SJCRH30 (cell line): ENCODE results near the gene PLK5. TPM values are rescaled to one million over a fixed set of nuclear protein-coding genes. Genes with fewer than 3 reads are reported as not detected.
"Not testable (repeated sequence)": the region's sequence is repeated elsewhere in the genome, so short reads cannot be mapped to it uniquely, and the experiment has no call there.

Experiments used
- DNase-seq, 2 experiments: peaks; one replicate each; pipeline ENCODE4 v3.0.0-alpha.2; 2015 to 2020
- H3K27ac ChIP-seq: fragments of 250-450 bp; sonication (Bioruptor Pico); 2 replicates; pipeline ENCODE4 v1.5.1; 2020; ENCODE audit warnings: mild to moderate bottlenecking, moderate library complexity
- H3K27me3 ChIP-seq: fragments of 250-450 bp; sonication (Bioruptor Pico); 2 replicates; pipeline ENCODE4 v1.5.1; 2020; ENCODE audit warnings: mild to moderate bottlenecking, moderate library complexity
- H3K36me3 ChIP-seq: fragments of 250-450 bp; sonication (Bioruptor Pico); 2 replicates; pipeline ENCODE4 v1.5.1; 2020; ENCODE audit warnings: mild to moderate bottlenecking, moderate library complexity
- H3K4me1 ChIP-seq: fragments of 250-450 bp; sonication (Bioruptor Pico); 2 replicates; pipeline ENCODE4 v1.5.1; 2020; ENCODE audit warnings: mild to moderate bottlenecking, moderate library complexity
- H3K4me3 ChIP-seq: fragments of 250-450 bp; sonication (Bioruptor Pico); 2 replicates; pipeline ENCODE4 v1.5.1; 2020; ENCODE audit warnings: mild to moderate bottlenecking, moderate library complexity
- H3K9me3 ChIP-seq: fragments of 250-450 bp; sonication (Bioruptor Pico); replicated peaks from 2 replicates; pipeline ENCODE4 v1.5.1; 2020; ENCODE audit warnings: mild to moderate bottlenecking, moderate library complexity
- total RNA-seq: library from RNA; depleted of rRNA; stranded (reverse); fragments of >200 nt; shearing (Covaris generic); gene quantifications from 2 replicates; pipeline ENCODE4 v1.2.3, GENCODE V29; 2014

The PLK5 gene
- total RNA-seq, 1 experiment from 2014 or later: not detected

- H3K4me3 ChIP-seq: no peak overlapping the region
- no peaks in the 10 kb centered on the region for H3K9me3 ChIP-seq
- peaks cover 17% of the 10 kb centered on the region; the same call in 1 of the 2 replicates for H3K4me1 ChIP-seq
- H3K27ac ChIP-seq: no peak overlapping the region
- no peaks in the 10 kb centered on the region for H3K36me3 ChIP-seq
- H3K27me3 ChIP-seq: no peaks in the 10 kb centered on the region
- DNase-seq: peak; percentile 40 to 70
These were observed 13.5 kb upstream of the PLK5 start for GRCh38 chr19:1510442-1510806.

DNA sequence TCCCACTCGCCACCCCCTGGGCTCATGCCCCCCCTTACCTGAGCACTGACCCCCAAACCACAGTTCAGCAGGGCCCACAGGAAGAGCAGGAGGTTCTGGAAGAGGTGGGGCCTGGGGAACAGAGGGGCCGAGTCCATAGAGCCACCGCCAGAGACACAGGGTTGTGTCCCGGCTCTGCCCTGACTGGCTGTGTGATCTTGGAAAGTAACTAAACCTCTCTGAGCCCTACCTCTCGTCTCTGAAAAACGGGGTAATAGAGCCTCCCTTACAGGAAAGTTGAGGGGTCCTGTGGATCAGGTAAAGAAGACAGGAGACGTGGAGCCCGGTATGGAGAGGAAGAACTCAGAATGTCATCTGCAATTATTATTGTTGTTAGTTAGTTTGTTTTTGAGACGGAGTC, 13.1 kb upstream of the PLK5 start:
- no peaks in the 10 kb centered on the region for H3K27me3 ChIP-seq
- no peaks in the 10 kb centered on the region for H3K9me3 ChIP-seq
- peaks cover 17% of the 10 kb centered on the region; the same call in 1 of the 2 replicates for H3K4me1 ChIP-seq
- no peaks in the 10 kb centered on the region for H3K36me3 ChIP-seq
- no peak overlapping the region for H3K27ac ChIP-seq
- H3K4me3 ChIP-seq: no peak overlapping the region
- DNase-seq: no peak

GRCh38 chr19:1511318-1512317, 12.3 kb upstream of the PLK5 start:
- H3K4me1 ChIP-seq: peaks cover 17% of the 10 kb centered on the region; the same call in 1 of the 2 replicates
- no peaks in the 10 kb centered on the region for H3K9me3 ChIP-seq
- no peaks in the 10 kb centered on the region for H3K36me3 ChIP-seq
- no peak for DNase-seq
- no peak overlapping the region for H3K4me3 ChIP-seq
- no peaks in the 10 kb centered on the region for H3K27me3 ChIP-seq
- no peak overlapping the region for H3K27ac ChIP-seq

DNA sequence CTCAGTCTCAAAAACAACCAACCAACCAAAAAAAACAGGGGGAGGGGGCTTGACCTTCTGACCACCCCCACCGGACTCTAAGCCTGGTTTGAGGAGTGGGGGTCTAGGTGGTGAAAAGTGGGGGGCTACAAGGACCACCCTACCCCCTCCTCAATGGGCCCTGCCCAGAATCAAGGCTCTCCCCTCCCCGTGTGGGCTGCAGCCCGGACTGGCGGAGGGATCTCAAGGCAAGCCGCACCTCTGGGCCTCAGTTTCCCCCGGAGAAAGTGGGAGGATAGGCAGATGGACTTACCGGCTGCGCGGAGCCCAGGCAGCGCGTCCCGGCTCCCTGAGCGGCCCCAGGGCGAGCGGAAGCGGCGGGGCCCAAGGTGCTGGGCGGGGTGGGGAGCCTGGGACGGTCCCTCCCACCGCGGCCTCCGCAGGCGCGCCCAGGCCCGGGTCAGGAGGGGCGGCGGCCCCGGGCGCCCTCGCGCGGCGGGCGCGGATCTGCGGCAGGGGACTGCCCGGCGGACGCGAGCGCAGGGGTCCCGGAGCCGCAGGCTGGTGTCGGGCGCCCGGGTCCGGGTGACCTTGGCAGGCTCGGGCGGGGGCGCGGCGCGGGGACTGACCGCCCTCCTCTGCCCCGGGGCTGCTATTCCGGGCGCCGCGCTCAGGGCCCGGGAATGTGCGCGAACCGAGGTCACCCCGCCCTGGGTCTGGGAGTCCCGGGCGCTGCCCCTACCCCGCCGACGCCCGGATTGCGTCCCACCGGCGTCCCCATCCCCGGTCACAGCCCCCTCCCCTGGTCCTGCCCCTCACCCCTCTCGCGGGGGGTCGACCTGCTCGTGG, 11.0 kb upstream of the PLK5 start, which contains the start of gene ADAMTSL5:
ADAMTSL5 (minus strand) TSS at position 349 of the 828 bp plus-strand sequence. CDS start 2,076 bp downstream, outside the sequence.
- peaks cover 17% of the 10 kb centered on the region; the same call in 1 of the 2 replicates for H3K4me1 ChIP-seq
- peak; percentile 57 to 69 for DNase-seq
- H3K9me3 ChIP-seq: no peaks in the 10 kb centered on the region
- H3K27ac ChIP-seq: no peak within 1 kb of the TSS; the same call in 1 of the 2 replicates
- H3K27me3 ChIP-seq: no peaks in the 10 kb centered on the region
- H3K4me3 ChIP-seq: peak within 1 kb of the TSS; percentile 56
- H3K36me3 ChIP-seq: no peaks in the 10 kb centered on the region

DNA sequence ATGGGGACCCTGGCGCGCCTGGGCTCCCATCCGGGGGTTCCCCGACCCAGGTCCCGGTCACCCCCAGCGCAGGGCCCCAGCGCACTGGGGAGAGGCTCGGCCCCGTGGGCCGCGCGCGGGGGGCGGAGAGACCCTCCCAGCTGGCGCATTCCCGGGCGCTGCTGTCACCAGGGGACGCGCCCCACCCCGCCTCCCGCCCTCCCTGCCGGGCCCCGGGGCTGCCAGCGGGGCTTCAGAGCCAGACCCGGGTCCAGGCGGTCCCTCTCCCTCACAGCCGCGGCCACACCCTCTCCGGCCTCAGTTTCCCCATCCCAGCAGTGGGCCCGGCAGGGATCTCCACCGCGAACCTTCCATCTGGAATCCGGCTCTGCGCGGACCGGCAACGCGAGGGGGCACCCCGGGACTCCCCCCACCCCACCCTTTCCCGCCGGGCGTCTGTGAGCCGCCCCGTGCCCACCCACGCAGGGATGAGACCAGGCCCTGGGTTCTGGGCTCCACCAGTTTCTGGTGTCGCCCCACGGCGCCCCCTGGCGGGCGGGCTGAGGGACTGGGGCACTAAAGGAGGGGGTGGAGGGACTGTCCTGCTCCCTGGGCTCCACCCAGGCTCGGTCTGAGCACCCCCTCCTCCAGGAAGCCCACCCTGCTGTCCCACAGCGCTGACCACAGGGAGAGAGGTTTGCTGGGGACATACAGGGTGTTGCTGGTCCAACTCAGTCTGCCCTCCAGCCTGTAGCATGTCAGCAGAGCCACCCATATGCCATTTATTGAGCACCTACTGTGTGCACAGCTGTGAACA, 10.2 kb upstream of the PLK5 start:
- peak; percentile 61 to 62 for DNase-seq
- no peak overlapping the region; the same call in 1 of the 2 replicates for H3K27ac ChIP-seq
- no peaks in the 10 kb centered on the region for H3K36me3 ChIP-seq
- no peaks in the 10 kb centered on the region for H3K27me3 ChIP-seq
- peak overlapping the region; percentile 56 for H3K4me3 ChIP-seq
- peaks cover 17% of the 10 kb centered on the region; the same call in 1 of the 2 replicates for H3K4me1 ChIP-seq
- no peaks in the 10 kb centered on the region for H3K9me3 ChIP-seq

- no peak overlapping the region for H3K4me3 ChIP-seq
- H3K4me1 ChIP-seq: peaks cover 17% of the 10 kb centered on the region; the same call in 1 of the 2 replicates
- no peak overlapping the region for H3K27ac ChIP-seq
- no peaks in the 10 kb centered on the region for H3K9me3 ChIP-seq
- no peak for DNase-seq
- no peaks in the 10 kb centered on the region for H3K27me3 ChIP-seq
- no peaks in the 10 kb centered on the region for H3K36me3 ChIP-seq
These were observed 9.6 kb upstream of the PLK5 start for GRCh38 chr19:1514295-1514661.

DNA sequence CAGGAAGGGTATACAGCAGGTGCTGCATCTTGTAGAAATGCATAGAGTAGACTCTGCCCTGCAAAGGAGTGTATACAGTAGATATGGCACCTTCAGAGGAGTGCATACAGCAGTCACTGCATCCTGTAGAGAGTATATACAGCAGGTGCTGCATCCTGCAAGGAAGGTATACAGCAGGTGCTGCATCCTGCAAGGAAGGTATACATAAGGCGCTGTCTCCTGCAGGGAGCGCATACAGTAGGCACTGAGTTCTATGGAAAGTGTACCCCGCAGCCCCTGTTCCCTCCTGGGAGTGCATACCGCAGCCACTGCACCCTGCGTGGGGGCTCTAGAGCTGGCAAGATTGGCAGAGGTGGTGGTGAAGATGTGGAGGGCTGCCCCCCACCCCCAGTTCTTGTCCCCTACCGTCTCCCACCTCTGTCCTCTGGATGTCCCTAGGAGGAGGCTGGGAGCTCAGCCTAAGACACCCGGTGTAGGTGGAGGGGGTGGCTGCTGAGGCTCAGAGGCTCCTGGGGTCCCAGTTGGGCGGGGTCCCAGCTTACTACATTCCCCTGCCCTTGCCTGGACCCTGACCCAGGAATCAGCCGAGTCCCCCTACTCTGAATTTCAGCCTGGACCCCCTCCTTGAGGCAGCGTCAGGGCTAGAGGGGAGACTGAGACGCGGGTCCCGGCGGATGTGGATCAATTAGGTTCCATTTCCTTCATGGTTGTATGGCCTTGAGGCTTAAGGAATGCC, 8.7 kb upstream of the PLK5 start:
- peaks cover 15% of the 10 kb centered on the region; the same call in 1 of the 2 replicates for H3K4me1 ChIP-seq
- H3K27me3 ChIP-seq: no peaks in the 10 kb centered on the region
- DNase-seq: no peak
- H3K4me3 ChIP-seq: no peak overlapping the region
- no peaks in the 10 kb centered on the region for H3K9me3 ChIP-seq
- no peak overlapping the region for H3K27ac ChIP-seq
- no peaks in the 10 kb centered on the region for H3K36me3 ChIP-seq

- DNase-seq: peak in 1 of 2 experiments; percentile 45
- Histone ChIP-seq H3K27me3 (no peaks in the 10 kb centered on the region), H3K9me3 (no peaks in the 10 kb centered on the region), H3K4me1 (peaks cover 6% of the 10 kb centered on the region; the same call in 1 of the 2 replicates), H3K27ac (no peak overlapping the region), H3K4me3 (no peak overlapping the region), H3K36me3 (no peaks in the 10 kb centered on the region)
These were observed 7.5 kb upstream of the PLK5 start for GRCh38 chr19:1516395-1516753.

DNA sequence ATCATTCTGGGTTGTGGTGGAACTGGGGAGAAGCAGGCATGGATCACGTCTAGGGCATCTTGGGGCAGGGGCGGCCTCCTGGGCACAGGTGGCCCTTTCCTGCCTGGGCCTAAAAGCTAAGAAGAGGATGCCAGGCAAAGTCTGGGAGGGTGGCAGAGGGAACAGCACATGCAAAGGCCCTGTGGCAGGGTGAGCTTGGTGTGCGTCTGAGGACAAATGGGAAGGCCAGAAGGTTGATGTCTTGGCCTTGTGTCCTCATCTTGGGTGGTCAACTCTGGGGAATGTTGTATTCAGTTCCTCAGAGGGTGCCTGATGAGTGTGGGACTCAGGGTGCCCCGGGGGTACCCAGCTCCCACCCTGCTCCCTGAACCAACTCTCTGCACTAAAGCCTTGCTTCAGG, 5.4 kb upstream of the PLK5 start:
- Histone ChIP-seq H3K4me1 (no peaks in the 10 kb centered on the region), H3K27ac (no peak overlapping the region), H3K4me3 (no peak overlapping the region), H3K36me3 (no peaks in the 10 kb centered on the region), H3K27me3 (no peaks in the 10 kb centered on the region; the same call in 1 of the 2 replicates), H3K9me3 (no peaks in the 10 kb centered on the region)
- no peak for DNase-seq

DNA sequence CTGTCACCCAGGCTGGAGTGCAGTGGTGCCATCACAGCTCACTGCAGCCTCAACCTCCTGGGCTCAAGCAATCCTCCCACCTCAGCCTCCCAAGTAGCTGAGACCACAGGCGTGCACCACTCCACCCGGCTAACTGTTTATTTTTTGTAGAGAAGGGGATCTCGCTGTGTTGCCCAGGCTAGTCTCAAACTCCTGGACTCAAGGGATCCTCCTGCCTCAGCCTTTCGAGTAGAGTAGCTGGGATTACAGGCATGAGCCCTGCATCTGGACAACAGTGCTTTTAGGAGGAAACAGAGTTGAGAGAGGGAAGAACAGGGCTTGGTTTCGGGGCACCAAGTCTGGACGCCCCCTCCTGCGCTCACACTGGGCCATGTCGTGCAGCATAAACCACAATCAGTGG, 4.1 kb upstream of the PLK5 start:
- not testable (repeated sequence) for H3K9me3 ChIP-seq, H3K4me3 ChIP-seq, H3K36me3 ChIP-seq, DNase-seq, H3K27me3 ChIP-seq, H3K4me1 ChIP-seq, H3K27ac ChIP-seq

GRCh38 chr19:1520203-1520780, 3.6 kb upstream of the PLK5 start:
- Histone ChIP-seq H3K27me3 (no peaks in the 10 kb centered on the region; the same call in 1 of the 2 replicates), H3K9me3 (no peaks in the 10 kb centered on the region), H3K4me1 (no peaks in the 10 kb centered on the region)

GRCh38 chr19:1521636-1522035, 2.2 kb upstream of the PLK5 start:
- Histone ChIP-seq H3K27ac (no peak overlapping the region), H3K27me3 (no peaks in the 10 kb centered on the region; the same call in 1 of the 2 replicates)

More at GRCh38 chr19:1520203-1520780, 3.6 kb upstream of the PLK5 start:
- H3K27ac ChIP-seq: no peak overlapping the region
- no peak for DNase-seq
- no peak overlapping the region for H3K4me3 ChIP-seq
- H3K36me3 ChIP-seq: no peaks in the 10 kb centered on the region

GRCh38 chr19:1522061-1522460, 1.8 kb upstream of the PLK5 start:
- H3K27ac ChIP-seq: no peak overlapping the region
- no peak overlapping the region for H3K4me3 ChIP-seq
- no peak for DNase-seq
- H3K9me3 ChIP-seq: no peaks in the 10 kb centered on the region
- no peaks in the 10 kb centered on the region for H3K4me1 ChIP-seq
- no peaks in the 10 kb centered on the region for H3K36me3 ChIP-seq
- no peaks in the 10 kb centered on the region; the same call in 1 of the 2 replicates for H3K27me3 ChIP-seq

More at GRCh38 chr19:1521636-1522035, 2.2 kb upstream of the PLK5 start:
- no peaks in the 10 kb centered on the region for H3K9me3 ChIP-seq
- H3K4me3 ChIP-seq: no peak overlapping the region
- H3K4me1 ChIP-seq: no peaks in the 10 kb centered on the region
- H3K36me3 ChIP-seq: no peaks in the 10 kb centered on the region
- peak in 1 of 2 experiments; percentile 22 for DNase-seq
